A549 treated with dexamethasone at 1 μM for 4 hours (cell line): ENCODE results near the gene LCNL1. TPM values are rescaled to one million over a fixed set of nuclear protein-coding genes. Genes with fewer than 3 reads are reported as not detected.

Source experiments
- total RNA-seq: library from RNA; stranded (reverse); fragments of 200-300 nt; extraction: Qiagen RNA extraction; gene quantifications from 5 replicates; pipeline ENCODE4 v1.2.3, GENCODE V29; 2022

The LCNL1 gene
- 0.03 to 0.31 TPM (median 0.18 TPM) in 5 replicates for total RNA-seq

GRCh38 chr9:136982232-136983051, at the start of gene LCNL1:
LCNL1 (plus strand) TSS chr9:136982993; CDS start chr9:136983587, 594 bp downstream.

DNA sequence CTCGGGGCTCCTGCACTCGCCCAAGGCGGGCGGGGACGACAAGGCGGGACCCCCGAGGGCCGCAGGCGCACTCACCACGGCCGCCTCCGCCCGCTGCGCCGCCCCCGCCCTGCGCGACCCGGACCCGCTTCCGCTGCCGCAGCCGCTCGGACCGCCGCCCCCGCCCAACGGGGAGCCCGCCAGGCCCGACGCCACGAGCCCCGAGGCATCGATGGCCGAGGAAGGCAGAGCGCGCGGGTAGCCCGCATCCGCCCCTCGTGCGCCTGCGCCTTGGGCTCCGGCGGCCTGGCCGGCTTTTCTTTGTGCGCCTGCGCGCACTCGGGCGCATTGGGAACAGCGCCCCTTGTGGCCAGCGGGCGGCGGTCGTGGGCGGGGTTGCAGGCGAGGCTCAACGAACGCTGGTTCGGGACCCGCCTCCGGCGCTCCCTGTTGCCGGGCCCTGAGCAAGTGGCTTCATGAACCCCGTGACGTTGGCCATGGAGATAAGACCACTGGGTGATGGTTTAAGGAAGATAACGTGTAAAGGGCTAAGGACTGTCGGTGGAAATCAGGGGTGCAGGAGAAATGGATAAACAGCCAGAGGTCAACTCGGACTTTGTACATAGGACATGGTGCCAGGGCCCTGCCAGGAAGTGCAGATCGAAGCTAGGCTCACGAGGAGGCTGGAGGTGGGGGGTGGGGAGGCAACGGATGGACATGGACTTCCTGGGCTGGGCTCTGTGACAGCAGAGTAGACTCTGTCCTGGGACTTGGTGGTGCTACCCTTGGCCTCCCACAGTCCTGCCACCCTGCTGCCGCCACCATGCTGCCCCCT, 38.1 kb upstream of the LCNL1 start, which contains the start of the genes C8G and FBXW5:
C8G (plus strand) TSS at position 725 of the 814 bp plus-strand sequence; CDS start at position 803, 78 bp downstream.
FBXW5 (minus strand) TSS at position 220 of the 814 bp plus-strand sequence. CDS start 655 bp downstream, outside the sequence.

GRCh38 chr9:136951541-136952320, 31.1 kb upstream of the LCNL1 start, which contains the start of gene LCN12:
LCN12 (plus strand) TSS chr9:136952273; CDS start chr9:136952328, 55 bp downstream.

DNA sequence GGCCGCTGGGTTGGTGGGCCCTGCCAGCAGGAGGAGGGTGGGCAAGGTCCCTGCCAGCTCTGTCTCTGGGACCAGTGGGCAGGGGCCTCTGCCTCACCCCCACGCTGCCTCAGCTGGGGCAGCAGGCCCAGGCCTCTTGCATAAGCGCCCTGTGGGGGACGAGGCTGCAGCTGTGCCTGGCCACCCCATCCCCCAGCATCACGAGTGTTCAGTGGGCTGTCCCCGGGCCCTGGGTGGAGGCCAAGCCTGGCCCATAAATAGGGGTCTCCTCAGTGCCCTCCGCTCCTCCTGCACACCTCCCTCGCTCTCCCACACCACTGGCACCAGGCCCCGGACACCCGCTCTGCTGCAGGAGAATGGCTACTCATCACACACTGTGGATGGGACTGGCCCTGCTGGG, 5.6 kb upstream of the LCNL1 start, which contains the start of gene PTGDS:
PTGDS (plus strand) TSS at position 282 of the 400 bp plus-strand sequence; CDS start at position 357, 75 bp downstream.

GRCh38 chr9:136991993-136992818, 9.4 kb downstream of the LCNL1 start, which contains the start of gene PAXX:
PAXX (plus strand) TSS chr9:136992422; CDS start chr9:136992444, 22 bp downstream.

DNA sequence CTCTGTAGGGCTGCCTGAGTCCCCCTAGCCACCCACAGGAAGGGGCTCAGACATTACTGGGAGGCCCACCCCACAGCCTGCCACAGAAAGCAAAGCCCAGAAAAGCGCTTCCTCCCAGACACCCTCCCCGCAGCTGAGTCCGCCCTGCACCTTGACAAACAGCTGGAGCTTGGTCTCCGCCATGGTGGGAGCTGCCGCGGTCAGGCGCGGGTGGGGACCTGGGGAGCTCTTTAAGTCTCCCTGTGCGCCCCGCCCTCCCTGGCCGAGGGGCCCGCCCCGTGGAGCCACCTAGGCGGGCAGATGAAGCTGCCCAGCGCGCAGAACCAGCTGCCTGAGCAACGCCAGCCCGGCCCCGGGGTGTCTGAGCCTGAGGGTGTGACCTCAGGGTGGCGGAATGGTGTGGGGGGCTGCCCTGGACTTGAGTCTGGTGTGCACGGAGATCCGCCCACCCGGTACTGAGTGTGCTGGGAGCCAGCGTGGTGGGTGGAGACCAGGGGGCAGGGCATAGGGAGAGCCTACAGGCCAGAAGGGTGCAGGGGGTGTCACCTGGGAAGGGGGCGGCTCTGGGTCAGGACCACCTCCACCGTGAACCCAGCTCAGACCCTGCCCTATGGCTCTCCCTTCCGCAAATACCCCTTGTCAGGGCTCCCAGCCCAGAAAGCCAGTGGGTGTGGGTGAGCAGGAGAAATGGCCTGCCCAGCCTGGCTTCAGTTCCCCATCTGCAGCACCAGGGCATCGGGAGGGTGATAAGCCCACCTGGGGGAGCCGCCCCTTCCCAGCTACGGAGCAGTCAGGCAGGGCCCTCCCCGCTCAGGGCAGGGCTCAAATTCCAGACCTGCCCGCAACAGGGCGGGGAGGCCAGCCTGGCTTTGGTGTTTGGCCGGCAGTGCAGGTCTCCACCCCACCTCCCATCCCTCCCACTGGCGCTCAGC, 13.8 kb downstream of the LCNL1 start, which contains the start of gene CLIC3:
CLIC3 (minus strand) TSS at position 208 of the 932 bp plus-strand sequence; CDS start at position 183, 25 bp downstream.

GRCh38 chr9:137027369-137028262, 44.8 kb downstream of the LCNL1 start, which contains the start of gene ABCA2:
ABCA2 (minus strand) TSS chr9:137028237; CDS start chr9:137028140, 97 bp downstream.

GRCh38 chr9:137031904-137032640, 49.3 kb downstream of the LCNL1 start, which contains the start of gene FUT7:
FUT7 (minus strand) TSS chr9:137032088; CDS start chr9:137031991, 97 bp downstream.

Other genes starting within 250 kb of the LCNL1 start
- gene LCN10, start 240.1 kb upstream of the LCNL1 start, total RNA-seq, result 0.04 TPM in 1 of 5 replicates, not detected in the others
- not detected in 5 replicates for gene LCN6, start 234.5 kb upstream of the LCNL1 start, total RNA-seq
- not detected in 5 replicates for gene LCN8, start 224.8 kb upstream of the LCNL1 start, total RNA-seq
- 0.09 TPM in 2 of 5 replicates, not detected in the others for gene LCN15, start 218.5 kb upstream of the LCNL1 start, total RNA-seq
- gene TMEM141, start 191.6 kb upstream of the LCNL1 start, total RNA-seq, result 62.2 to 73.5 TPM (median 69.2 TPM) in 5 replicates
- 0.11 to 0.43 TPM (median 0.27 TPM) in 5 replicates for gene CCDC183, start 186.7 kb upstream of the LCNL1 start, total RNA-seq
- gene RABL6, start 175.0 kb upstream of the LCNL1 start, total RNA-seq, result 58.8 to 88.7 TPM (median 79.5 TPM) in 5 replicates
- gene AJM1, start 140.5 kb upstream of the LCNL1 start, total RNA-seq, result 3.2 to 4.8 TPM (median 4.3 TPM) in 5 replicates
- gene PHPT1, start 133.6 kb upstream of the LCNL1 start, total RNA-seq, result 263 to 301 TPM (median 279 TPM) in 5 replicates
- gene MAMDC4, start 130.6 kb upstream of the LCNL1 start, total RNA-seq, result 1.3 to 4.3 TPM (median 3.4 TPM) in 5 replicates
- 486 to 542 TPM (median 487 TPM) in 5 replicates for gene EDF1, start 116.7 kb upstream of the LCNL1 start, total RNA-seq
- gene TRAF2, start 96.5 kb upstream of the LCNL1 start, total RNA-seq, result 34.2 to 59.3 TPM (median 51.5 TPM) in 5 replicates
- gene FBXW5, start 38.3 kb upstream of the LCNL1 start, total RNA-seq, result 57.0 to 103 TPM (median 97.7 TPM) in 5 replicates
- 0.42 to 1.4 TPM (median 1.0 TPM) in 5 replicates for gene C8G, start 37.8 kb upstream of the LCNL1 start, total RNA-seq
- 0.48 to 1.6 TPM (median 1.3 TPM) in 5 replicates for gene LCN12, start 30.7 kb upstream of the LCNL1 start, total RNA-seq
- 0.28 to 1.4 TPM (median 0.77 TPM) in 5 replicates for gene PTGDS, start 5.5 kb upstream of the LCNL1 start, total RNA-seq
- gene PAXX, start 9.4 kb downstream of the LCNL1 start, total RNA-seq, result 43.1 to 70.9 TPM (median 62.8 TPM) in 5 replicates
- 3.3 to 6.7 TPM (median 5.0 TPM) in 5 replicates for gene CLIC3, start 13.6 kb downstream of the LCNL1 start, total RNA-seq
- 12.4 to 27.7 TPM (median 24.8 TPM) in 5 replicates for gene ABCA2, start 45.2 kb downstream of the LCNL1 start, total RNA-seq
- gene FUT7, start 49.1 kb downstream of the LCNL1 start, total RNA-seq, result 0.04 to 0.10 TPM (median 0.05 TPM) in 4 of 5 replicates, not detected in the other
- gene NPDC1, start 63.2 kb downstream of the LCNL1 start, total RNA-seq, result 34.4 to 84.3 TPM (median 78.9 TPM) in 5 replicates
- gene ENTPD2, start 71.1 kb downstream of the LCNL1 start, total RNA-seq, result 3.1 to 6.4 TPM (median 5.4 TPM) in 5 replicates
- gene SAPCD2, start 87.6 kb downstream of the LCNL1 start, total RNA-seq, result 13.4 to 23.9 TPM (median 21.4 TPM) in 5 replicates
- gene UAP1L1, start 94.5 kb downstream of the LCNL1 start, total RNA-seq, result 8.1 to 15.8 TPM (median 11.1 TPM) in 5 replicates
- gene MAN1B1, start 104.0 kb downstream of the LCNL1 start, total RNA-seq, result 36.8 to 53.3 TPM (median 51.6 TPM) in 5 replicates
- 67.5 to 115 TPM (median 108 TPM) in 5 replicates for gene DPP7, start 131.7 kb downstream of the LCNL1 start, total RNA-seq
- gene GRIN1, start 156.2 kb downstream of the LCNL1 start, total RNA-seq, result 0.16 to 0.41 TPM (median 0.32 TPM) in 5 replicates
- gene LRRC26, start 187.1 kb downstream of the LCNL1 start, total RNA-seq, result 0.19 to 1.5 TPM (median 0.77 TPM) in 5 replicates
- gene TMEM210, start 189.1 kb downstream of the LCNL1 start, total RNA-seq, result not detected in 5 replicates
- 20.3 to 35.3 TPM (median 31.4 TPM) in 5 replicates for gene ANAPC2, start 205.6 kb downstream of the LCNL1 start, total RNA-seq
- gene SSNA1, start 205.7 kb downstream of the LCNL1 start, total RNA-seq, result 99.1 to 134 TPM (median 125 TPM) in 5 replicates
- gene TPRN, start 217.7 kb downstream of the LCNL1 start, total RNA-seq, result 6.4 to 11.2 TPM (median 10.5 TPM) in 5 replicates
- 34.6 to 42.9 TPM (median 39.6 TPM) in 5 replicates for gene TMEM203, start 222.7 kb downstream of the LCNL1 start, total RNA-seq
- 8.1 to 18.5 TPM (median 15.8 TPM) in 5 replicates for gene NDOR1, start 222.7 kb downstream of the LCNL1 start, total RNA-seq
- 1.2 to 2.2 TPM (median 2.0 TPM) in 5 replicates for gene RNF208, start 239.2 kb downstream of the LCNL1 start, total RNA-seq
- gene CYSRT1, start 242.2 kb downstream of the LCNL1 start, total RNA-seq, result 3.6 to 5.1 TPM (median 4.6 TPM) in 5 replicates
- gene RNF224, start 244.5 kb downstream of the LCNL1 start, total RNA-seq, result 0.14 to 0.28 TPM (median 0.21 TPM) in 5 replicates
- gene SLC34A3, start 247.9 kb downstream of the LCNL1 start, total RNA-seq, result 0.05 to 0.11 TPM (median 0.06 TPM) in 5 replicates